IMR-90 (cell line): ENCODE results near the gene PPM1M. TPM values are rescaled to one million over a fixed set of nuclear protein-coding genes. Genes with fewer than 3 reads are reported as not detected.

Source experiments
- ATAC-seq: fragments of 200-7000 bp; cut with Tn5 transposase; 2 replicates; pipeline ENCODE4 v1.9.1; 2020; ENCODE audit warnings: low read depth, mild to moderate bottlenecking, moderate library complexity
- BruUV-seq: library from RNA; stranded (reverse); fragments of 400-500 nt; replicated peaks from 2 replicates; lab custom pipeline; 2021; lab: Mats Ljungman, UMichigan
- CTCF ChIA-PET: fragments of 300-600 bp; formaldehyde crosslinking; extraction: SDS; loops from one replicate; lab custom pipeline; 2021; ENCODE audit warnings: antibody characterized with exemption; lab: Yijun Ruan, JAX
- POLR2A ChIA-PET: fragments of 300-600 bp; sonication (Branson Sonifier 250); formaldehyde crosslinking; loops from one replicate; lab custom pipeline; 2022; ENCODE audit warnings: antibody characterized with exemption; ENCODE audit not compliant: unreplicated experiment; lab: Charles Lee
- DNase-seq: peaks from one replicate; pipeline ENCODE4 v3.0.0; 2013
- H2AFZ ChIP-seq: replicated peaks from 2 replicates; pipeline ENCODE3; 2013; ENCODE audit warnings: low read length, mild to moderate bottlenecking; ENCODE audit not compliant: poor library complexity
- H2AK5ac ChIP-seq: 2 replicates; pipeline ENCODE4 v1.6.1; 2013; ENCODE audit warnings: low read depth, low read length, inconsistent platforms
- H2AK9ac ChIP-seq: replicated peaks from 2 replicates; pipeline ENCODE3; 2013; ENCODE audit warnings: mild to moderate bottlenecking, low read depth, low read length, moderate library complexity; ENCODE audit not compliant: poor library complexity
- H2BK120ac ChIP-seq: 2 replicates; pipeline ENCODE4 v1.6.1; 2013; ENCODE audit warnings: low read depth, low read length, inconsistent platforms
- H2BK15ac ChIP-seq: 3 replicates; pipeline ENCODE4 v1.6.1; 2013; ENCODE audit warnings: low read depth, low read length, inconsistent platforms
- H2BK20ac ChIP-seq: 2 replicates; pipeline ENCODE4 v1.6.1; 2013; ENCODE audit warnings: low read depth, mild to moderate bottlenecking, inconsistent platforms, low read length, moderate library complexity
- H2BK5ac ChIP-seq: 2 replicates; pipeline ENCODE4 v1.6.1; 2013; ENCODE audit warnings: mild to moderate bottlenecking, low read depth, low read length, inconsistent platforms; ENCODE audit not compliant: poor library complexity, severe bottlenecking
- H3K14ac ChIP-seq: replicated peaks from 2 replicates; pipeline ENCODE4 v1.6.1; 2013; ENCODE audit warnings: low read depth, low read length, inconsistent platforms
- H3K18ac ChIP-seq: 2 replicates; pipeline ENCODE4 v1.6.1; 2013; ENCODE audit warnings: low read depth, low read length, control low read depth
- H3K23ac ChIP-seq: 2 replicates; pipeline ENCODE4 v1.6.1; 2013; ENCODE audit warnings: low read depth, low read length, inconsistent platforms
- H3K27ac ChIP-seq: 2 replicates; pipeline ENCODE4 v1.5.1; 2013; ENCODE audit warnings: mild to moderate bottlenecking, control low read depth, low read length; ENCODE audit not compliant: insufficient read depth
- H3K27me3 ChIP-seq: 2 replicates; pipeline ENCODE4 v1.6.1; 2013; ENCODE audit warnings: low read length; ENCODE audit not compliant: control insufficient read depth, insufficient read depth
- H3K36me3 ChIP-seq: 2 replicates; pipeline ENCODE4 v1.6.1; 2013; ENCODE audit warnings: low read length, mixed read lengths; ENCODE audit not compliant: control insufficient read depth, insufficient read depth
- H3K4ac ChIP-seq: 2 replicates; pipeline ENCODE4 v1.6.1; 2013; ENCODE audit warnings: low read depth, low read length, inconsistent platforms
- H3K4me1 ChIP-seq: 2 replicates; pipeline ENCODE4 v1.6.1; 2013; ENCODE audit warnings: low read length, mixed read lengths; ENCODE audit not compliant: control insufficient read depth, insufficient read depth
- H3K4me2 ChIP-seq: 2 replicates; pipeline ENCODE4 v1.6.1; 2013; ENCODE audit warnings: low read depth, mild to moderate bottlenecking, control low read depth, low read length, moderate library complexity
- H3K4me3 ChIP-seq: 2 replicates; pipeline ENCODE4 v1.5.1; 2013; ENCODE audit warnings: low read depth, mild to moderate bottlenecking, control low read depth, low read length, moderate library complexity; ENCODE audit not compliant: insufficient read depth
- H3K56ac ChIP-seq: 2 replicates; pipeline ENCODE4 v1.6.1; 2013; ENCODE audit warnings: low read length, inconsistent platforms; ENCODE audit not compliant: insufficient read depth; ENCODE audit errors: extremely low read depth
- H3K79me1 ChIP-seq, 2 experiments: 2 replicates each; pipeline ENCODE4 v1.6.1; 2013; ENCODE audit warnings: low read length in 2 of 2, inconsistent platforms in 1 of 2, low read depth in 1 of 2
- H3K9ac ChIP-seq: 2 replicates; pipeline ENCODE4 v1.6.1; 2013; ENCODE audit warnings: low read depth, low read length, control low read depth
- H3K9me1 ChIP-seq: 2 replicates; pipeline ENCODE4 v1.6.1; 2013; ENCODE audit warnings: low read length, inconsistent platforms; ENCODE audit not compliant: insufficient read depth
- H3K9me3 ChIP-seq: 2 replicates; pipeline ENCODE4 v1.6.1; 2013; ENCODE audit warnings: low read length; ENCODE audit not compliant: control insufficient read depth, insufficient read depth
- H4K20me1 ChIP-seq: 2 replicates; pipeline ENCODE4 v1.6.1; 2013; ENCODE audit warnings: low read length, inconsistent platforms; ENCODE audit not compliant: insufficient read depth
- H4K5ac ChIP-seq: 2 replicates; pipeline ENCODE4 v1.6.1; 2013; ENCODE audit warnings: mild to moderate bottlenecking, low read depth, low read length, control low read depth
- H4K8ac ChIP-seq, 2 experiments: 2 replicates each; pipeline ENCODE4 v1.6.1; 2013; ENCODE audit warnings: low read depth in 2 of 2, low read length in 2 of 2, control low read depth in 1 of 2, inconsistent platforms in 1 of 2
- H4K91ac ChIP-seq: 2 replicates; pipeline ENCODE4 v1.6.1; 2013; ENCODE audit warnings: low read depth, low read length, inconsistent platforms; ENCODE audit not compliant: insufficient read depth
- BHLHE40 ChIP-seq: fragments of 150-350 bp; IDR thresholded peaks from 2 replicates; pipeline ENCODE4 v1.6.1; 2016; ENCODE audit warnings: mild to moderate bottlenecking, low read depth, low read length
- CEBPB ChIP-seq: IDR thresholded peaks from 2 replicates; pipeline ENCODE4 v1.6.1; 2012; ENCODE audit warnings: low read depth, low read length, improper control_type of control experiment
- CHD1 ChIP-seq: IDR thresholded peaks from 2 replicates; pipeline ENCODE4 v1.6.1; 2012; ENCODE audit warnings: low read depth, low read length, improper control_type of control experiment
- FOS ChIP-seq: fragments of 150-350 bp; IDR thresholded peaks from 2 replicates; pipeline ENCODE4 v1.6.1; 2016; ENCODE audit warnings: low read depth, low read length
- MAFK ChIP-seq: IDR thresholded peaks from 2 replicates; pipeline ENCODE4 v1.6.1; 2012; ENCODE audit warnings: low read depth, low read length, improper control_type of control experiment
- MAZ ChIP-seq: IDR thresholded peaks from 2 replicates; pipeline ENCODE4 v1.6.1; 2012; ENCODE audit warnings: low read depth, mild to moderate bottlenecking, low read length, improper control_type of control experiment, moderate library complexity, borderline replicate concordance
- MXI1 ChIP-seq: IDR thresholded peaks from 2 replicates; pipeline ENCODE4 v1.6.1; 2012; ENCODE audit warnings: low read depth, mild to moderate bottlenecking, low read length, moderate library complexity, borderline replicate concordance
- NFE2L2 ChIP-seq: fragments of 150-350 bp; IDR thresholded peaks from 2 replicates; pipeline ENCODE4 v1.6.1; 2016; ENCODE audit warnings: low read depth, mild to moderate bottlenecking, low read length
- POLR2A ChIP-seq: IDR thresholded peaks from 2 replicates; pipeline ENCODE4 v1.6.1; 2012; ENCODE audit warnings: mild to moderate bottlenecking, low read depth, low read length
- RAD21 ChIP-seq: IDR thresholded peaks from 2 replicates; pipeline ENCODE4 v1.6.1; 2012; ENCODE audit warnings: low read length, improper control_type of control experiment
- RCOR1 ChIP-seq: IDR thresholded peaks from 2 replicates; pipeline ENCODE4 v1.6.1; 2012; ENCODE audit warnings: mild to moderate bottlenecking, low read length, improper control_type of control experiment; ENCODE audit not compliant: insufficient replicate concordance
- RFX5 ChIP-seq: IDR thresholded peaks from 2 replicates; pipeline ENCODE4 v1.8.0; 2012; ENCODE audit warnings: low read depth, mild to moderate bottlenecking, low read length, moderate library complexity
- SMC3 ChIP-seq: fragments of 150-350 bp; IDR thresholded peaks from 2 replicates; pipeline ENCODE4 v1.6.1; 2016; ENCODE audit warnings: low read depth, mild to moderate bottlenecking, antibody characterized with exemption, low read length, moderate library complexity
- WGBS, 2 experiments: methylation state at CpG; one replicate each; pipeline versions ENCODE4 v1.1.5 to v1.1.7; 2013; ENCODE audit warnings: missing lambda C conversion rate in 2 of 2; ENCODE audit not compliant: insufficient read length in 1 of 2; ENCODE audit errors: extremely low coverage in 2 of 2; 5-methylcytosine and 5-hydroxymethylcytosine counted together
- dilution Hi-C: fragments of 300-500 bp; cut with HindIII; formaldehyde crosslinking; loops from one replicate; pipeline ENCODE4 v1.14.3; 2018; ENCODE audit warnings: low sequenced_read_pairs; ENCODE audit not compliant: unreplicated experiment
- in situ Hi-C: fragments of 300-500 bp; cut with MboI; formaldehyde crosslinking; loops from 3 replicates; pipeline ENCODE4 v1.14.3; 2019; ENCODE audit warnings: low sequenced_read_pairs, inconsistent platforms, mixed read lengths
- intact Hi-C: fragments of 100-400 bp; cut with micrococcal nuclease; formaldehyde crosslinking; loops from 2 replicates; pipeline ENCODE4 v1.10.0; 2022
- polyA plus RNA-seq, 3 experiments: library from polyadenylated mRNA; depleted of rRNA; stranded (reverse); fragments of >200 nt; gene quantifications; 2 replicates each; pipeline ENCODE4 v1.2.3, GENCODE V29; 2012; ENCODE audit warnings: low replicate concordance in 1 of 3
- total RNA-seq: library from RNA; depleted of rRNA; stranded (reverse); fragments of >200 nt; gene quantifications from 2 replicates; pipeline ENCODE4 v1.2.3, GENCODE V29; 2012
- TF ChIP-seq, protein P1 (sequence below): conservative IDR thresholded peaks from 2 replicates; pipeline ENCODE4 v1.5.1; 2012; ENCODE audit warnings: mild to moderate bottlenecking, low read depth, low read length, improper control_type of control experiment
- TF ChIP-seq, protein P2 (sequence below): fragments of 150-350 bp; IDR thresholded peaks from 2 replicates; pipeline ENCODE4 v1.6.1; 2016; ENCODE audit warnings: low read depth, mild to moderate bottlenecking, low read length, moderate library complexity, borderline replicate concordance
- TF ChIP-seq, protein P3 (sequence below): fragments of 150-350 bp; IDR thresholded peaks from 2 replicates; pipeline ENCODE4 v1.6.1; 2017; ENCODE audit warnings: mild to moderate bottlenecking, antibody characterized with exemption, low read length, low read depth

Gene PPM1M
- total and polyA plus RNA-seq, 2 of the 4 experiments (the other 2 are of a cell fraction): 12.2 to 18.1 TPM

- Histone ChIP-seq H2BK15ac (no peak overlapping the region), H3K9me1 (no peaks in the 10 kb centered on the region), H3K4me2 (no peak overlapping the region), H2BK5ac (no peak overlapping the region), H3K4me3 (no peak overlapping the region), H3K4ac (no peak overlapping the region), H4K5ac (no peak overlapping the region), H3K36me3 (peaks cover 43% of the 10 kb centered on the region), H3K23ac (no peak overlapping the region), H2AFZ (no peak overlapping the region), H3K79me1 (peaks cover 5 to 18% of the 10 kb centered on the region in 2 experiments; a peak in 3 of 4 replicates), H3K9ac (no peak overlapping the region), H3K27ac (no peak overlapping the region), H2AK9ac (no peak overlapping the region), H4K91ac (no peak overlapping the region), H3K4me1 (no peaks in the 10 kb centered on the region), H3K14ac (no peak overlapping the region), H2BK20ac (no peak overlapping the region), H3K18ac (no peak overlapping the region), H3K56ac (no peak overlapping the region), H3K9me3 (no peaks in the 10 kb centered on the region), H4K8ac (no peak overlapping the region), H2AK5ac (no peak overlapping the region), H2BK120ac (no peak overlapping the region), H4K20me1 (peaks cover 22% of the 10 kb centered on the region), H3K27me3 (no peaks in the 10 kb centered on the region)
- BruUV-seq: no TSS peak
- in situ Hi-C loops: no loop called here
- DNase-seq (no peak), ATAC-seq (no peak)
- WGBS, 2 experiments: 60% methylated on average over 1 of the region's 7 CpGs; no CpG with 5 or more reads in 1 of the 2 experiments
- ChIA-PET POLR2A (no interaction called here), CTCF (no interaction called here)
- dilution Hi-C loops: no loop called here
- TF ChIP-seq, protein P1, sequence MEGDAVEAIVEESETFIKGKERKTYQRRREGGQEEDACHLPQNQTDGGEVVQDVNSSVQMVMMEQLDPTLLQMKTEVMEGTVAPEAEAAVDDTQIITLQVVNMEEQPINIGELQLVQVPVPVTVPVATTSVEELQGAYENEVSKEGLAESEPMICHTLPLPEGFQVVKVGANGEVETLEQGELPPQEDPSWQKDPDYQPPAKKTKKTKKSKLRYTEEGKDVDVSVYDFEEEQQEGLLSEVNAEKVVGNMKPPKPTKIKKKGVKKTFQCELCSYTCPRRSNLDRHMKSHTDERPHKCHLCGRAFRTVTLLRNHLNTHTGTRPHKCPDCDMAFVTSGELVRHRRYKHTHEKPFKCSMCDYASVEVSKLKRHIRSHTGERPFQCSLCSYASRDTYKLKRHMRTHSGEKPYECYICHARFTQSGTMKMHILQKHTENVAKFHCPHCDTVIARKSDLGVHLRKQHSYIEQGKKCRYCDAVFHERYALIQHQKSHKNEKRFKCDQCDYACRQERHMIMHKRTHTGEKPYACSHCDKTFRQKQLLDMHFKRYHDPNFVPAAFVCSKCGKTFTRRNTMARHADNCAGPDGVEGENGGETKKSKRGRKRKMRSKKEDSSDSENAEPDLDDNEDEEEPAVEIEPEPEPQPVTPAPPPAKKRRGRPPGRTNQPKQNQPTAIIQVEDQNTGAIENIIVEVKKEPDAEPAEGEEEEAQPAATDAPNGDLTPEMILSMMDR: no peak
- TF ChIP-seq MAFK (no peak), RCOR1 (no peak), BHLHE40 (no peak), MAZ (no peak), RFX5 (no peak), MXI1 (no peak), FOS (no peak), CHD1 (no peak), NFE2L2 (no peak), SMC3 (no peak), CEBPB (no peak), POLR2A (no peak), RAD21 (no peak)
- TF ChIP-seq, protein P2, sequence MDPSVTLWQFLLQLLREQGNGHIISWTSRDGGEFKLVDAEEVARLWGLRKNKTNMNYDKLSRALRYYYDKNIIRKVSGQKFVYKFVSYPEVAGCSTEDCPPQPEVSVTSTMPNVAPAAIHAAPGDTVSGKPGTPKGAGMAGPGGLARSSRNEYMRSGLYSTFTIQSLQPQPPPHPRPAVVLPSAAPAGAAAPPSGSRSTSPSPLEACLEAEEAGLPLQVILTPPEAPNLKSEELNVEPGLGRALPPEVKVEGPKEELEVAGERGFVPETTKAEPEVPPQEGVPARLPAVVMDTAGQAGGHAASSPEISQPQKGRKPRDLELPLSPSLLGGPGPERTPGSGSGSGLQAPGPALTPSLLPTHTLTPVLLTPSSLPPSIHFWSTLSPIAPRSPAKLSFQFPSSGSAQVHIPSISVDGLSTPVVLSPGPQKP: no peak
- TF ChIP-seq, protein P3, sequence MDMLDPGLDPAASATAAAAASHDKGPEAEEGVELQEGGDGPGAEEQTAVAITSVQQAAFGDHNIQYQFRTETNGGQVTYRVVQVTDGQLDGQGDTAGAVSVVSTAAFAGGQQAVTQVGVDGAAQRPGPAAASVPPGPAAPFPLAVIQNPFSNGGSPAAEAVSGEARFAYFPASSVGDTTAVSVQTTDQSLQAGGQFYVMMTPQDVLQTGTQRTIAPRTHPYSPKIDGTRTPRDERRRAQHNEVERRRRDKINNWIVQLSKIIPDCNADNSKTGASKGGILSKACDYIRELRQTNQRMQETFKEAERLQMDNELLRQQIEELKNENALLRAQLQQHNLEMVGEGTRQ: no peak
- intact Hi-C loops: no loop called here
Measured at GRCh38 chr3:52227766-52228165, 17.8 kb upstream of the PPM1M start.
